BJ (cell line): Measurements from ENCODE around the gene ACTN3. TPM values are rescaled to one million over a fixed set of nuclear protein-coding genes. Genes with fewer than 3 reads are reported as not detected.

Source experiments
- CTCF ChIA-PET: fragments of 350-600 bp; formaldehyde crosslinking; extraction: SDS; loops from one replicate; lab custom pipeline; 2021; ENCODE audit warnings: antibody characterized with exemption, inconsistent platforms; lab: Yijun Ruan, JAX
- POLR2A ChIA-PET: fragments of 300-600 bp; sonication (Branson Sonifier 250); formaldehyde crosslinking; extraction: SDS; loops from one replicate; lab custom pipeline; 2021; ENCODE audit warnings: antibody characterized with exemption; lab: Charles Lee
- DNase-seq: peaks from one replicate; pipeline ENCODE4 v3.0.0-alpha.2; 2011; ENCODE audit warnings: low read depth
- H3K27me3 ChIP-seq: 2 replicates; pipeline ENCODE4 v1.6.0; 2011; ENCODE audit warnings: low read length; ENCODE audit not compliant: control insufficient read depth, insufficient read depth
- H3K36me3 ChIP-seq: 2 replicates; pipeline ENCODE4 v1.5.1; 2011; ENCODE audit warnings: low read length; ENCODE audit not compliant: control insufficient read depth, insufficient read depth
- H3K4me3 ChIP-seq: 2 replicates; pipeline ENCODE4 v1.5.1; 2011; ENCODE audit warnings: low read depth, mild to moderate bottlenecking, control low read depth, low read length
- polyA plus RNA-seq: library from polyadenylated mRNA; depleted of rRNA; stranded (reverse); fragments of >200 nt; gene quantifications from 2 replicates; pipeline ENCODE4 v1.2.3, GENCODE V29; 2011
- TF ChIP-seq, protein P1 (sequence below): IDR thresholded peaks from 2 replicates; pipeline ENCODE4 v1.5.1; 2011; ENCODE audit warnings: low read depth, mild to moderate bottlenecking, control low read depth, inconsistent platforms, low read length, moderate library complexity; ENCODE audit not compliant: insufficient read depth

ACTN3 gene
- polyA plus RNA-seq, 1 experiment, result not detected

DNA sequence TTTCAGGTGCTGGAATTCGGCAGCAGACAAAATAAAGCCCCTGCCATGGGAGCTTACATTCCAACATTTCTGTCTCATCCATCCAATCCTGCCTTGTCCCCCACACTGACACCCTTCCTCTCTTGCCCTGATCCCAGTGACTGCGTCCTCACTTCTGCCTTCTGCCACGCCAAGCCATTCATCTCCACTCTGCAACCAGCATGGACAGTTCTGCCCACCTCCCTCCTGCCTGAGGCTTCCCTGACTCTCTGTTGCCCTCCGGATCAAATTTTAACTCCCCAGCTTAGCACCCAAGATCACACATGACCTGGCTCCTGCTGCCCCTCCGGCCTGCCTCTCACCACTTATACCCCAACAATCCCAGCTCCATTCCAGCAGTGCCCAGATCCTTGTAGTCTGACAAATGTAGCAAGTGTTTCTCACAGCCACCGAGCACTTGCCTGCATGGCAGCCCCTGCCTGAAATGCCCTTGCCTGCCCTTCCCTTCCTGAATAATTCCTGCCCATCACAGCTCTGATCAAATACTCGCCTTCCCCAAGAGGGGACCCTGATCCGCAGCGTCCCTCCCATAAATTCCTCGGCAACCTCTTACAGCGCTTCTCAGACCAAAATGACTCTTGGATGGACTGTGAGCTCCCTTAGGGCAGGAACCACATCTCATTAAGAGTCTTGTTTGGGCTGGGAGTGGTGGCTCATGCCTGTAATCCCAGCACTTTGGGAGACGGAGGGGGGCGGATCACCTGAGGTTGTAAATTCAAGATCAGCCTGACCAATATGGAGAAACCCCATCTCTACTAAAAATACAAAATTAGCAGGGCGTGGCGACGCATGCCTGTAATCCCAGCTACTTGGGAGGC, 2.3 kb downstream of the ACTN3 start:
- POLR2A ChIA-PET, result no interaction called here
- CTCF ChIA-PET, result no interaction called here
- TF ChIP-seq, protein P1, sequence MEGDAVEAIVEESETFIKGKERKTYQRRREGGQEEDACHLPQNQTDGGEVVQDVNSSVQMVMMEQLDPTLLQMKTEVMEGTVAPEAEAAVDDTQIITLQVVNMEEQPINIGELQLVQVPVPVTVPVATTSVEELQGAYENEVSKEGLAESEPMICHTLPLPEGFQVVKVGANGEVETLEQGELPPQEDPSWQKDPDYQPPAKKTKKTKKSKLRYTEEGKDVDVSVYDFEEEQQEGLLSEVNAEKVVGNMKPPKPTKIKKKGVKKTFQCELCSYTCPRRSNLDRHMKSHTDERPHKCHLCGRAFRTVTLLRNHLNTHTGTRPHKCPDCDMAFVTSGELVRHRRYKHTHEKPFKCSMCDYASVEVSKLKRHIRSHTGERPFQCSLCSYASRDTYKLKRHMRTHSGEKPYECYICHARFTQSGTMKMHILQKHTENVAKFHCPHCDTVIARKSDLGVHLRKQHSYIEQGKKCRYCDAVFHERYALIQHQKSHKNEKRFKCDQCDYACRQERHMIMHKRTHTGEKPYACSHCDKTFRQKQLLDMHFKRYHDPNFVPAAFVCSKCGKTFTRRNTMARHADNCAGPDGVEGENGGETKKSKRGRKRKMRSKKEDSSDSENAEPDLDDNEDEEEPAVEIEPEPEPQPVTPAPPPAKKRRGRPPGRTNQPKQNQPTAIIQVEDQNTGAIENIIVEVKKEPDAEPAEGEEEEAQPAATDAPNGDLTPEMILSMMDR, result no peak
- no peaks in the 10 kb centered on the region for H3K36me3 ChIP-seq
- no peak overlapping the region for H3K4me3 ChIP-seq
- DNase-seq, result no peak
- peaks cover 12% of the 10 kb centered on the region for H3K27me3 ChIP-seq

DNA sequence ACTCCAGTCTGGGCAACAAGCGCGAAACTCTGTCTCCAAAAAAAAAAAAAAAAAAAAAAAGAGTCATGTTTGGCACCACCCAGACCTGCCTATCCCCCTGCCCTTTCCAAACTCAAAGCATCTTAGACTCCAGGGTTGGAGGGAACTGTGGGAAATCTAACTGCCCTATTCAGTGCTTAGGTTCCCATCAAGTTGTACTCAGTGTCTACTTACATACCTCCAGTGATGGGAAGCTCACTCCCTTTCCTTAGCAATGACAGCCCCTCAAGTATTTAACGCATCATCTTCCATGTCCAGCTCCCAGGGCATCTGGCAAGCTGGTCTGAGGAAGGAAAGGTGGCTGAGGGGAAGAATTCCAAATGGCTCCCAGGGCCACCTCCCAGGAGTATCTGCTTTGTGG, 3.0 kb downstream of the ACTN3 start:
- CTCF ChIA-PET, result no interaction called here
- peaks cover 12% of the 10 kb centered on the region for H3K27me3 ChIP-seq
- no peak for DNase-seq
- H3K36me3 ChIP-seq, result no peaks in the 10 kb centered on the region
- POLR2A ChIA-PET, result no interaction called here
- TF ChIP-seq, protein P1, result no peak
- H3K4me3 ChIP-seq, result no peak overlapping the region

DNA sequence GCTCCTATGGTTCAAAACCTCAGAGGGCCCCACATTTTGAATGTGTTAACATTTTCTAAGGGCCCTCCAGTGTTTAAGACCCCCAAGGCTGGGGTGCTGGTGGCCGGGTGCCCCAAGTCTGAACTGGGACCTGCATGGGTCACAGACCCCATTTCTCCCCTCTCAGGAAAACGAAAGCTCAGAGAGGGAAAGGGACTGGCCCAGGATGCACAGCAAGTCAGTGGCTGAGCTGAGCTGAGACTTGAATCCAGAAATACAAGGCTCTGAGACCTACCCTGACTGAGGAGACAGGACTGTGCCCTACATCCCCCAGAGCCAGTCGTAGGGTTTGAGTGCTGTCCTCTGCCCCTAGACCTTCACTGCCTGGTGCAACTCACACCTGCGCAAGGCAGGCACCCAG, 4.2 kb downstream of the ACTN3 start:
- CTCF ChIA-PET, result no interaction called here
- POLR2A ChIA-PET, result no interaction called here
- no peak for DNase-seq

DNA sequence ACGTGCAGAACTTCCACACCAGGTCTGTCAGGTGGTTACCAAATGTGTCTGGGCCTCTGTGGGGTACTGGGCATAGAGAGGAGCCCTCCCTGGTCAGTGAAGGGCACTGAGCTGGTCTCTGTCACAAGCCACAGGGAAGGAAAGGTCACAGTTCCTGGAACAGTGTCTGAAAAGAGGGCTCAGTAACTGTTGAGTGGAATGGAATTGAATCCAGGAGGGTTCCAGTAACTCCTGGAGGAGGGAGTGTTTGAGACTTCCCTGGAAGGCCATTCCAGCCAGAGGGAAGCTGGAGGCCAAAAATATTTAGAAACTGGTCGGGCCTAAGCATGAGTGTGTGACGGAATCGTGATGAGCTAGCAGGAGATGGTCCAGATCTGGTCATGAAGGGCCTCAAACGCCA, 7.9 kb downstream of the ACTN3 start:
- CTCF ChIA-PET, result interaction anchor here (0.9 kb wide), 1 partner anchor 9 kb away, joined by 5 read pairs; no protein-coding TSS in a partner anchor
- no peaks in the 10 kb centered on the region for H3K36me3 ChIP-seq
- TF ChIP-seq, protein P1, result no peak
- POLR2A ChIA-PET, result no interaction called here
- no peak for DNase-seq
- H3K27me3 ChIP-seq, result peaks cover 14% of the 10 kb centered on the region
- H3K4me3 ChIP-seq, result no peak overlapping the region

More for the DNA sequence above, 4.2 kb downstream of the ACTN3 start:
- TF ChIP-seq, protein P1, result no peak
- Histone ChIP-seq H3K36me3 (no peaks in the 10 kb centered on the region), H3K27me3 (peaks cover 12% of the 10 kb centered on the region), H3K4me3 (no peak overlapping the region)

DNA sequence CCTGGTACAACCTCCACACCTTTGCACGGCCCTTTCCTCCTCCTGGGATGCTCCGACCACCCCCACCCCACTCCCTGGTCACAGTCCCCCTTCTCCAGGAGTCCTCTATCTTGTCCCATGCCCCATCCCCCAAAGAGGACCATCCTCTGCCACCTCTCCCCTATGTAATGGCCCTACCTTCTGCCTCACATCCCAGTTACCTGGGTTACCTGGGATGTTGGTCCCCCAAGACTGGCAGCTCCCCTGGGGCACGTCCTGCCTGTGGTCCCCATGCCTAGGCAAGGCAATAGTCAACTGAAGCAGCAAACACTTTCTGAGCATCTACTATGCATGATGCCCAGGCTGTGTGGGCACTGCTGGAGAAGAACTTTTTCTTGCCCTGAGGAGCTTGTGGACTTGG, 8.7 kb downstream of the ACTN3 start:
- peaks cover 9% of the 10 kb centered on the region for H3K27me3 ChIP-seq
- no peak overlapping the region for H3K4me3 ChIP-seq
- ChIA-PET CTCF (no interaction called here), POLR2A (no interaction called here)
- TF ChIP-seq, protein P1, result no peak
- DNase-seq, result no peak
- no peaks in the 10 kb centered on the region for H3K36me3 ChIP-seq
